ENCODE measurements around the gene PAQR5. TPM values are rescaled to one million over a fixed set of nuclear protein-coding genes. Genes with fewer than 3 reads are reported as not detected.

PAQR5 gene
- total and polyA plus RNA-seq, 9 of the 15 experiments (the other 6 are each of a cell fraction or from before 2014, with no cell fraction given) = 0.04 to 0.08 TPM; not detected in 7

DNA sequence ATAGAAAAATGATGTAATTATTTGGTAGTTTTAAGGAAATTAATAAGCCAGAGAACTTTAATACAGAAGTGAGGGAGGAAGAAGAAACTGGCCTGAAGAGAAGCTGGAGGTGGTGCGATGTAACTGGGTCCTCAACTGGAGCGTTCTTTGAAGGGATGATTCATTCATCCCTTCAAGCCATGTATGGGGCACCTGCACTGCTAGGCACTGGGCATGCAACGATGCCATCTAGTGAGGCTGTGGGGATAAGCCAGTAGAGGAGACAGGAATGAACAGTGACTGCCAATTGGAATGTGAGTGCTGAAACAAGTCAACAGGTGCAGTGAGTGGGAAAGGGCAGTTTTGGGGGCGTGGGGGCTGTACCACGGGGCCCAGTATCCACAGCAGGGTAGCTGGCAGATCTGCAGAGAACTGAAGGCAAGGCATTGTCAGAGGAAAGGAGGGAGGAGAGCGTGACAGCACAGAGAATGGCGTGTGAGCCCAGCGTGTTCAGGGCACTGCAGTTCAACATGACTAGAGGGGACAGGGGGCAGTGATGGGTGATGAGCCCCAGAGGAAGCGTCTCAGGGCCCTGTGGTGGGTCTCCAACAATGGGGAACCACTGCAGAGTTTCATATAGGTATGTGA is 111.6 kb downstream of the PAQR5 start:
- Histone ChIP-seq H3K4me1 (replicated peaks in 1 of 2; ENCODE audit: control insufficient read depth in 2 of 2, insufficient read depth in 2 of 2, low read length in 2 of 2) (peaks cover 0 to 9% of the 10 kb centered on the region in 2 experiments; a peak in 2 of 5 replicates), H3K4me2 (ENCODE audit: insufficient read depth, low read length) (no peak overlapping the region), H3K4me3 (no peak overlapping the region), H3K27ac (ENCODE audit: extremely low read depth, low read depth, low read length) (no peak overlapping the region), H3K79me2 (ENCODE audit: control insufficient read depth, insufficient read depth, low read length) (peaks cover 15% of the 10 kb centered on the region), H3K9ac (ENCODE audit: insufficient read depth in 1 of 2, low read depth in 2 of 2, low read length in 2 of 2) (no peak overlapping the region), H3K9me1 (ENCODE audit: control insufficient read depth, insufficient read depth, low read length) (no peaks in the 10 kb centered on the region), H2AFZ (ENCODE audit: low read depth, low read length) (no peak overlapping the region), H3K36me3 (ENCODE audit: control insufficient read depth, insufficient read depth, low read length) (no peaks in the 10 kb centered on the region), H4K20me1 (replicated peaks; ENCODE audit: control insufficient read depth, insufficient read depth, low read length) (no peaks in the 10 kb centered on the region), H3K27me3 (ENCODE audit: control insufficient read depth in 2 of 2, insufficient read depth in 2 of 2, low read length in 2 of 2) (no peaks in the 10 kb centered on the region), H3K9me3 (replicated peaks; ENCODE audit: control insufficient read depth, insufficient read depth, low read depth, low read length) (no peaks in the 10 kb centered on the region)
- TF ChIP-seq MAZ (CRISPR knock-in tag; conservative IDR thresholded peaks at IDR 0.05 in 1 of 2, IDR thresholded peaks at IDR 0.05 in 1 of 2) (no peak), MXI1 (IDR thresholded peaks at IDR 0.05; ENCODE audit: low read depth, low read length) (no peak), ETS2 (tag; IDR thresholded peaks at IDR 0.05; ENCODE audit: borderline replicate concordance, poor library complexity, severe bottlenecking) (no peak), GTF2E2 (tag; IDR thresholded peaks at IDR 0.05) (no peak), ZNF778 (CRISPR knock-in tag; IDR thresholded peaks at IDR 0.05) (no peak), ESRRA (IDR thresholded peaks at IDR 0.05; ENCODE audit: borderline replicate concordance, low read depth) (no peak), SMARCC2 (IDR thresholded peaks at IDR 0.05; ENCODE audit: low read depth) (no peak), BRD4 (IDR thresholded peaks at IDR 0.05) (no peak), PYGO2 (tag; IDR thresholded peaks at IDR 0.05) (no peak), STAG1 (CRISPR knock-in tag; IDR thresholded peaks at IDR 0.05; ENCODE audit: borderline replicate concordance) (no peak)
- TF ChIP-seq, protein P1, sequence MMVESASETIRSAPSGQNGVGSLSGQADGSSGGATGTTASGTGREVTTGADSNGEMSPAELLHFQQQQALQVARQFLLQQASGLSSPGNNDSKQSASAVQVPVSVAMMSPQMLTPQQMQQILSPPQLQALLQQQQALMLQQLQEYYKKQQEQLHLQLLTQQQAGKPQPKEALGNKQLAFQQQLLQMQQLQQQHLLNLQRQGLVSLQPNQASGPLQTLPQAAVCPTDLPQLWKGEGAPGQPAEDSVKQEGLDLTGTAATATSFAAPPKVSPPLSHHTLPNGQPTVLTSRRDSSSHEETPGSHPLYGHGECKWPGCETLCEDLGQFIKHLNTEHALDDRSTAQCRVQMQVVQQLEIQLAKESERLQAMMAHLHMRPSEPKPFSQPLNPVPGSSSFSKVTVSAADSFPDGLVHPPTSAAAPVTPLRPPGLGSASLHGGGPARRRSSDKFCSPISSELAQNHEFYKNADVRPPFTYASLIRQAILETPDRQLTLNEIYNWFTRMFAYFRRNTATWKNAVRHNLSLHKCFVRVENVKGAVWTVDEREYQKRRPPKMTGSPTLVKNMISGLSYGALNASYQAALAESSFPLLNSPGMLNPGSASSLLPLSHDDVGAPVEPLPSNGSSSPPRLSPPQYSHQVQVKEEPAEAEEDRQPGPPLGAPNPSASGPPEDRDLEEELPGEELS (CRISPR knock-in tag; IDR thresholded peaks at IDR 0.05; ENCODE audit: borderline replicate concordance) = no peak
- TF ChIP-seq, protein P2, sequence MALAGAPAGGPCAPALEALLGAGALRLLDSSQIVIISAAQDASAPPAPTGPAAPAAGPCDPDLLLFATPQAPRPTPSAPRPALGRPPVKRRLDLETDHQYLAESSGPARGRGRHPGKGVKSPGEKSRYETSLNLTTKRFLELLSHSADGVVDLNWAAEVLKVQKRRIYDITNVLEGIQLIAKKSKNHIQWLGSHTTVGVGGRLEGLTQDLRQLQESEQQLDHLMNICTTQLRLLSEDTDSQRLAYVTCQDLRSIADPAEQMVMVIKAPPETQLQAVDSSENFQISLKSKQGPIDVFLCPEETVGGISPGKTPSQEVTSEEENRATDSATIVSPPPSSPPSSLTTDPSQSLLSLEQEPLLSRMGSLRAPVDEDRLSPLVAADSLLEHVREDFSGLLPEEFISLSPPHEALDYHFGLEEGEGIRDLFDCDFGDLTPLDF (CRISPR knock-in tag; IDR thresholded peaks at IDR 0.05) = no peak
- TF ChIP-seq, protein P3, sequence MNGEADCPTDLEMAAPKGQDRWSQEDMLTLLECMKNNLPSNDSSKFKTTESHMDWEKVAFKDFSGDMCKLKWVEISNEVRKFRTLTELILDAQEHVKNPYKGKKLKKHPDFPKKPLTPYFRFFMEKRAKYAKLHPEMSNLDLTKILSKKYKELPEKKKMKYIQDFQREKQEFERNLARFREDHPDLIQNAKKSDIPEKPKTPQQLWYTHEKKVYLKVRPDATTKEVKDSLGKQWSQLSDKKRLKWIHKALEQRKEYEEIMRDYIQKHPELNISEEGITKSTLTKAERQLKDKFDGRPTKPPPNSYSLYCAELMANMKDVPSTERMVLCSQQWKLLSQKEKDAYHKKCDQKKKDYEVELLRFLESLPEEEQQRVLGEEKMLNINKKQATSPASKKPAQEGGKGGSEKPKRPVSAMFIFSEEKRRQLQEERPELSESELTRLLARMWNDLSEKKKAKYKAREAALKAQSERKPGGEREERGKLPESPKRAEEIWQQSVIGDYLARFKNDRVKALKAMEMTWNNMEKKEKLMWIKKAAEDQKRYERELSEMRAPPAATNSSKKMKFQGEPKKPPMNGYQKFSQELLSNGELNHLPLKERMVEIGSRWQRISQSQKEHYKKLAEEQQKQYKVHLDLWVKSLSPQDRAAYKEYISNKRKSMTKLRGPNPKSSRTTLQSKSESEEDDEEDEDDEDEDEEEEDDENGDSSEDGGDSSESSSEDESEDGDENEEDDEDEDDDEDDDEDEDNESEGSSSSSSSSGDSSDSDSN (IDR thresholded peaks at IDR 0.05; ENCODE audit: borderline replicate concordance in 1 of 2, low read depth in 2 of 2, low read length in 2 of 2) = no peak
- WGBS (ENCODE audit: insufficient coverage, low coverage, missing lambda C conversion rate) = 37% methylated on average over 9 of the region's 9 CpGs
- no TSS peak for BruUV-seq (replicated peaks)
- ATAC-seq (no peak), FAIRE-seq (no peak), DNase-seq (ENCODE audit: extremely low read depth in 1 of 4, low spot score in 3 of 4) (no peak)
- in situ Hi-C loops (cut with MboI) = no loop called here
- intact Hi-C loops (cut with micrococcal nuclease) = no loop called here
- CTCF ChIA-PET (ENCODE audit: low intra/inter-chr PET ratio) = no interaction called here
- POLR2A ChIA-PET = interaction anchor here (0.9 to 1.7 kb wide), 3 partner anchors 42 to 47 kb away, joined by 3 to 10 read pairs (median 3); partner anchors contain the start of gene RPLP1
